Measurements from ENCODE around the gene OR10J4.

The OR10J4 gene

DNA sequence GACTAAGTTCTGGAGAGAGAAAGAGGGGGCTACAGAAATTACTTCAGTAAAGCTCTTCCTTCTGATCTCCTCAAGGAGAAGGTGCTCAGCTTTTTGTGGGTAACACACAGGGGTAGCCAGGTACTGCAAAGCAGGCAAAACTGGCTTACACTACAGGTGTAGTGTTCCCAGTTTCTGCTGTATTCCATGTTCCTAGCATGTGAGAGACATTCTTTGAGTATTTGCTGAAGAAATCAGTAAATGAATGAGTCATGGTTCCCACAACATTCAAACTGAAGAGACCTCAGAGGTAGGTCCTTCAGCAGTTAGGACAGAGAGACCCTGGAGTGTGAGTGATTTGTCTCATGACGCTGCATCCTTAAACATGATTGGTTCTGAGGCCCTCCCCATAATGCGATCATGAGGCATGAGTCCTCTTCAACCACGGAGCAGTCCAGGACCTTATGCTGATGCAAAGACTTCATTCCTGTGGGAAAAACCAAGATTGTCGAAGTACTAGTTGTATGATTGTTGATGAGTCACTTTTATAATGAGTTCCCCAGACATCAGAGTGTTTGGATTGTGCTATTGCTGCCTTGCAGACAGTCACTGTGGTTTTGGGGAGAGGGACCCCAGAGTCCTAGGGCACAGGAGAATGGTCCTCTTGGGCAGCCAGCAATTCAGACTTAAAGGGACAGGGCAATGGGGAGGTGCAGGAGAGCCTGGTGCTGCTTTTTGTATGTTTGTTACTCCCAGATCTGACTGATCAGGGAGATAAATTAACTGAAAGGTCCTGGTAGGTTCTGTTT, 2.7 kb upstream of the OR10J4 start:
- DNase-seq = no peak
- Histone ChIP-seq H3K4me3 (no peak overlapping the region), H3K4me1 (no peaks in the 10 kb centered on the region), H3K27me3 (no peaks in the 10 kb centered on the region), H3K9me3 (no peaks in the 10 kb centered on the region), H3K27ac (no peak overlapping the region), H3K36me3 (no peaks in the 10 kb centered on the region)
- TF ChIP-seq, protein P1, sequence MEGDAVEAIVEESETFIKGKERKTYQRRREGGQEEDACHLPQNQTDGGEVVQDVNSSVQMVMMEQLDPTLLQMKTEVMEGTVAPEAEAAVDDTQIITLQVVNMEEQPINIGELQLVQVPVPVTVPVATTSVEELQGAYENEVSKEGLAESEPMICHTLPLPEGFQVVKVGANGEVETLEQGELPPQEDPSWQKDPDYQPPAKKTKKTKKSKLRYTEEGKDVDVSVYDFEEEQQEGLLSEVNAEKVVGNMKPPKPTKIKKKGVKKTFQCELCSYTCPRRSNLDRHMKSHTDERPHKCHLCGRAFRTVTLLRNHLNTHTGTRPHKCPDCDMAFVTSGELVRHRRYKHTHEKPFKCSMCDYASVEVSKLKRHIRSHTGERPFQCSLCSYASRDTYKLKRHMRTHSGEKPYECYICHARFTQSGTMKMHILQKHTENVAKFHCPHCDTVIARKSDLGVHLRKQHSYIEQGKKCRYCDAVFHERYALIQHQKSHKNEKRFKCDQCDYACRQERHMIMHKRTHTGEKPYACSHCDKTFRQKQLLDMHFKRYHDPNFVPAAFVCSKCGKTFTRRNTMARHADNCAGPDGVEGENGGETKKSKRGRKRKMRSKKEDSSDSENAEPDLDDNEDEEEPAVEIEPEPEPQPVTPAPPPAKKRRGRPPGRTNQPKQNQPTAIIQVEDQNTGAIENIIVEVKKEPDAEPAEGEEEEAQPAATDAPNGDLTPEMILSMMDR (IDR thresholded peaks at IDR 0.05) = no peak
- intact Hi-C loops (cut with DNase I; ENCODE audit: low total_unique reads) = no loop called here

DNA sequence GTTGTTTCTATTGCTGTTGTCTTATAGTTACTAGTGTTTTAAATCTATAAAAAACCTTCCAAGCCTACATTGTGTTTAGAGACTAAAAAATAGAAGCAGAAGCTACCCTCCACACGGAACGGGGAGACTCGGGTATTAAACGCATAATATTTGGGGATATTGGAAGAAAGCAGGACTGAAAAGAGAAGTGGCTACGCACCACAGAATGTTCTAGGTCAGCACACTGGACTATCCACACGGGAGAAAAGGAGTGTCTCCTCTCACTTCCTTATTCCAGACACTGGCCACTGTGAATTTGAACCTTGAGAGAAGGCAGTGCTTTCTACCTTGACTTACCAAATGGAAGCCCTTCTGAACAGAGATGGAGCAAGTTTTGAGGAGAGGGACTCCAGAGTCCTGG, 1.0 kb upstream of the OR10J4 start:
- DNase-seq = no peak

DNA sequence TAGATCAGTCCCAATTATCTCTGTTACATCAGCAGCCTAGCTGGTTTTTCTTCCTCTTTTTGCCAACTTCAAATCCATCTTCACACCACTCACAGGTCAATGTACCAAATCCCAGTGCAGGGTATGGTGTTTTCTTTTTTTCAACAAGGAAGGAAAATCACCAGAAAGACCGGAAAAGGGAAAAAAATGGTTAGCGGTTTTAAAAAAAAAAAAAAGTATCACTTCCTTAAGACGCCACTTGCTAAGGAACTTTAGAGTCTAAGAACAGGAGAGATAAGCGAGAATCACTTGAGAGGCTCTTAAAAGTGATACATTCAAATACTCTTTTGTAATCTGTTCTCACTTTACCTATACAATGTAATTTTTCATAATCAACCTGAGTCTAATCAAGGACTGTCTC, 4.5 kb downstream of the OR10J4 start:
- no peak for DNase-seq
- no peaks in the 10 kb centered on the region for H3K4me1 ChIP-seq
- no peaks in the 10 kb centered on the region for H3K9me3 ChIP-seq
- H3K27ac ChIP-seq = no peak overlapping the region
- no peak overlapping the region for H3K4me3 ChIP-seq
- intact Hi-C loops (cut with DNase I; ENCODE audit: low total_unique reads) = no loop called here
- no peaks in the 10 kb centered on the region for H3K27me3 ChIP-seq
- H3K36me3 ChIP-seq = no peaks in the 10 kb centered on the region
- TF ChIP-seq, protein P1 (IDR thresholded peaks at IDR 0.05) = no peak

More for the DNA sequence above, 1.0 kb upstream of the OR10J4 start:
- no peak overlapping the region for H3K27ac ChIP-seq
- intact Hi-C loops (cut with DNase I; ENCODE audit: low total_unique reads) = no loop called here
- no peaks in the 10 kb centered on the region for H3K36me3 ChIP-seq
- H3K9me3 ChIP-seq = no peaks in the 10 kb centered on the region
- H3K4me3 ChIP-seq = no peak overlapping the region
- TF ChIP-seq, protein P1 (IDR thresholded peaks at IDR 0.05) = no peak
- H3K4me1 ChIP-seq = no peaks in the 10 kb centered on the region
- no peaks in the 10 kb centered on the region for H3K27me3 ChIP-seq

DNA sequence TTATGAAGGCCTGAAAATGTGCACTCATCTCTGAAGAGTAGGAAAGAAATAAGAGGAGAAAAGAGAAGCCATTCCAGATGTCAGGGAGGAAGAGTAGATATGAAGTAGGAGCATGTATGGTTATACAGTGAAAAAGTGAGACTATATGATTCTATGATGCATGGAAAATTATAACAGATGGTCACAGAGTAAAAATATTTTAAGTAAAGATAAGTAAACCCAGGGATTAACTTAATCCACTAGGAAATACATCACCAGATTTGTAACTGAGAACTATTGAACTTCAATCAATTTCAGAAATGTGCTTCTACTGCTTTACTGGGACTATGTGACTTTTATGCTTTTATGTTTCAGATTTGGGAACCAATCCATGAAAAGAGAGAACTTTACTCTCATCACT, 7.4 kb downstream of the OR10J4 start, which contains the start of gene OR10J1:
Gene OR10J1, plus strand, starts transcription at position 301 of the 400 bp plus-strand sequence. Its CDS starts 70 bp downstream, at position 371.
- Histone ChIP-seq H3K4me1 (no peaks in the 10 kb centered on the region), H3K4me3 (no peak within 1 kb of the TSS), H3K9me3 (no peaks in the 10 kb centered on the region), H3K27ac (no peak within 1 kb of the TSS), H3K27me3 (no peaks in the 10 kb centered on the region), H3K36me3 (no peaks in the 10 kb centered on the region)
- TF ChIP-seq, protein P1 (IDR thresholded peaks at IDR 0.05) = no peak
- intact Hi-C loops (cut with DNase I; ENCODE audit: low total_unique reads) = no loop called here
- no peak for DNase-seq

DNA sequence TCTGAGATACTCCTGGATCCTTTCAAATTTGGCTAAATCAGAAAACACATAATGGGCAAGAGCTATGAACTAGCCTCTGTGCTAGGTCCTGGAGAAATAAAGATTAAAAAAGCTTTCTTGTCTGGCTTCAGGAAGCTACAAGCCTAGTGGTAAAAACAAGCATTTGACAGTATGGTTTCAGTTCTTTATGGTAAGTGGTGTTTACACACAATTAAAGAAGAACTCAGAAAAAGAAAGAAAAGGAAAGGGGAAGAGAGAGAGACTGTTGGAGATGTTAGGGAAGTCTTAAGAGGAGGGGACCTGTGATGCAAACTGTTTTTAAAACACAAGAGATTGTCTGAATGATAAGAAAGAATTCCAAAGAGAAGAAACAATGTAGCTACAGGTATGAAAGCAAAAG, 9.4 kb downstream of the OR10J4 start:
- TF ChIP-seq, protein P1 (IDR thresholded peaks at IDR 0.05) = no peak
- no peaks in the 10 kb centered on the region for H3K36me3 ChIP-seq
- no peak overlapping the region for H3K27ac ChIP-seq
- no peaks in the 10 kb centered on the region for H3K9me3 ChIP-seq
- H3K4me3 ChIP-seq = no peak overlapping the region
- no peaks in the 10 kb centered on the region for H3K27me3 ChIP-seq
- H3K4me1 ChIP-seq = no peaks in the 10 kb centered on the region
- intact Hi-C loops (cut with DNase I; ENCODE audit: low total_unique reads) = no loop called here
- DNase-seq = no peak
